ENCODE results near the gene PLXNB3. TPM values are rescaled to one million over a fixed set of nuclear protein-coding genes. Genes with fewer than 3 reads are reported as not detected.

Gene PLXNB3
- total and polyA plus RNA-seq, 12 donors, result 1.1 to 119 (median 41.4) TPM

DNA sequence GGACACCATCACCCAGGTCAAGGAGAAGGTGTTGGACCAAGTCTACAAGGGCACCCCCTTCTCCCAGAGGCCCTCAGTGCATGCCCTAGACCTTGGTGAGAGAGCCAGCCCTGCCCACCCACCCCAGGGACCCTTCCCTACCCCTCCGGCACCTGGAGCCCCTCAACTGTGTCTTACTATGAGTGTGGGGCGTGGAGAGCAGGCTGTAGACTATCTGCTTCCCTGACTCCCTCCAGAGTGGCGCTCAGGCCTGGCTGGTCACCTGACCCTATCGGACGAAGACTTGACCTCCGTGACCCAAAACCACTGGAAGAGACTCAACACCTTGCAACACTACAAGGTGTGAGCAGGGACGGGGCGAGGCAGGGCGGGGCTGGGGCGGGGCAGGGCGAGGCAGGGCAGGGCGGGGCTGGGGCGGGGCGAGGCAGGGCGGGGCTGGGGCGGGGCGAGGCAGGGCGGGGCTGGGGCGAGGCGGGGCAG lies 12.1 kb downstream of the PLXNB3 start:
- Histone ChIP-seq H3K27ac (no peak overlapping the region), H3K4me1 (replicated peaks in 1 of 2) (peaks cover 0 to 5% of the 10 kb centered on the region in 2 donors), H3K36me3 (replicated peaks in 1 of 2) (peaks cover 0 to 10% of the 10 kb centered on the region in 2 donors), H3K27me3 (no peaks in the 10 kb centered on the region), H3K9me3 (replicated peaks in 1 of 3) (no peaks in the 10 kb centered on the region), H3K4me3 (no peak overlapping the region)
- 84 to 87% (median 86%) methylated on average over 1 to 16 of the region's 20 CpGs; no CpG with 5 or more reads in 1 of the 4 donors for WGBS, 4 donors
- no peak for DNase-seq
- TF ChIP-seq, protein P1, sequence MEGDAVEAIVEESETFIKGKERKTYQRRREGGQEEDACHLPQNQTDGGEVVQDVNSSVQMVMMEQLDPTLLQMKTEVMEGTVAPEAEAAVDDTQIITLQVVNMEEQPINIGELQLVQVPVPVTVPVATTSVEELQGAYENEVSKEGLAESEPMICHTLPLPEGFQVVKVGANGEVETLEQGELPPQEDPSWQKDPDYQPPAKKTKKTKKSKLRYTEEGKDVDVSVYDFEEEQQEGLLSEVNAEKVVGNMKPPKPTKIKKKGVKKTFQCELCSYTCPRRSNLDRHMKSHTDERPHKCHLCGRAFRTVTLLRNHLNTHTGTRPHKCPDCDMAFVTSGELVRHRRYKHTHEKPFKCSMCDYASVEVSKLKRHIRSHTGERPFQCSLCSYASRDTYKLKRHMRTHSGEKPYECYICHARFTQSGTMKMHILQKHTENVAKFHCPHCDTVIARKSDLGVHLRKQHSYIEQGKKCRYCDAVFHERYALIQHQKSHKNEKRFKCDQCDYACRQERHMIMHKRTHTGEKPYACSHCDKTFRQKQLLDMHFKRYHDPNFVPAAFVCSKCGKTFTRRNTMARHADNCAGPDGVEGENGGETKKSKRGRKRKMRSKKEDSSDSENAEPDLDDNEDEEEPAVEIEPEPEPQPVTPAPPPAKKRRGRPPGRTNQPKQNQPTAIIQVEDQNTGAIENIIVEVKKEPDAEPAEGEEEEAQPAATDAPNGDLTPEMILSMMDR (IDR thresholded peaks at IDR 0.05), result no peak
- TF ChIP-seq POLR2A (IDR thresholded peaks at IDR 0.05), result no peak
- intact Hi-C loops (cut with DNase I), result no loop called here

DNA sequence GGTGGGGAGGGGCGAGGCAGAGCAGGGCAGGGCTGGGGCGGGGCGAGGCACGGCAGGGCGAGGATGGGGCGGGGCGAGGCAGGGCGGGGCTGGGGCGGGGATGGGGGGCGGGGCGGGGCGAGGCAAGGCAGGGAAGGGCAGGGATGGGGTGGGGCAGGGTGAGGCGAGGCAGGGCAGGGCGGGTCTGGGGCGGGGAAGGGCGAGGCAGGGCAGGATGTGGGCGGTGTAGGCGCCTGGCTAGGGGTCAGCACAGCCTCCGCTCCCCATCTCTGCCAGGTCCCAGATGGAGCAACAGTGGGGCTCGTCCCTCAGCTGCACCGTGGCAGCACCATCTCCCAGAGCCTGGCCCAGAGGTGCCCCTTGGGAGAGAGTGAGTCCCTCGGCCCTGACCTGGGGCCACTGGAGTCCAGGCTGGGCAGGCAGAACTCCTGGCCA lies 12.6 kb downstream of the PLXNB3 start:
- Histone ChIP-seq H3K4me1 (replicated peaks in 1 of 2) (peaks cover 0 to 5% of the 10 kb centered on the region in 2 donors), H3K4me3 (no peak overlapping the region), H3K27ac (no peak overlapping the region), H3K27me3 (no peaks in the 10 kb centered on the region), H3K9me3 (replicated peaks in 1 of 3) (no peaks in the 10 kb centered on the region), H3K36me3 (replicated peaks in 1 of 2) (peaks cover 0 to 6% of the 10 kb centered on the region in 2 donors)
- WGBS, 4 donors, result 85 to 91% (median 89%) methylated on average over 4 to 10 of the region's 22 CpGs
- TF ChIP-seq, protein P1 (IDR thresholded peaks at IDR 0.05), result no peak
- no peak for TF ChIP-seq POLR2A (IDR thresholded peaks at IDR 0.05)
- intact Hi-C loops (cut with DNase I), result no loop called here
- no peak for DNase-seq

DNA sequence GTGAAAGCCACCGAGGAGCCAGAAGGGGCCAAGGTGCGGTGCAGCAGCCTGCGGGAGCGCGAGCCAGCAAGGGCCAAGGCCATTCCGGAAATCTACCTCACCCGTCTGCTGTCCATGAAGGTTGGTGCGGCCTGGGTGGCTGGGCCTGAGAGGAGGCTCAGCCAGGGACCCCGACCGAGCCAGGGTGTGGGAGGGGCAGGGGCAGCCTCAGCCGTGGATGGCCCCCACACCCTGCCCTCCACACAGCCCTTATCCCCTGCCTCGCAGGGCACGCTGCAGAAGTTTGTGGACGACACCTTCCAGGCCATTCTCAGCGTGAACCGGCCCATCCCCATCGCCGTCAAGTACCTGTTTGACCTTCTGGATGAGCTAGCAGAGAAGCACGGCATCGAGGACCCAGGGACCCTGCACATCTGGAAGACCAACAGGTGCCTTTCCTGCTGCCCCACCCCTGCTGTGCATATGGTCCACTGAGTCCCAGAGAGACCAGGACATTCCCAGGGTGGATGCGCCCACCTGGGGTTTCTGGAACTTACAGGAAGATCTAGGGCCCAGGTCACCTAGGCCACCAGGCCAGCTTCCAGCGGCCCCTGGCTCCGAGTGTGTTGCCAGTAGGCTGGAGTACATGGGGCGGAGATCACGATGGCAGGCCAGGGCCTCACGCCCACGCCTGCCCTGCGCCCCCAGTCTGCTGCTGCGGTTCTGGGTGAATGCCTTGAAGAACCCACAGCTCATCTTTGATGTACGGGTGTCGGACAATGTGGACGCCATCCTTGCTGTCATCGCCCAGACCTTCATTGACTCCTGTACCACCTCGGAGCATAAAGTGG lies 13.4 kb downstream of the PLXNB3 start:
- TF ChIP-seq, protein P1 (IDR thresholded peaks at IDR 0.05), result no peak
- TF ChIP-seq POLR2A (IDR thresholded peaks at IDR 0.05), result no peak
- WGBS, 4 donors, result 88 to 92% (median 89%) methylated on average over 7 to 34 of the region's 34 CpGs
- peaks cover 0 to 6% of the 10 kb centered on the region in 2 donors for H3K36me3 ChIP-seq (replicated peaks in 1 of 2)
- H3K9me3 ChIP-seq (replicated peaks in 1 of 3), result no peaks in the 10 kb centered on the region
- no peak overlapping the region for H3K4me3 ChIP-seq
- no peak overlapping the region for H3K27ac ChIP-seq
- H3K4me1 ChIP-seq (replicated peaks in 1 of 2), result peaks cover 0 to 5% of the 10 kb centered on the region in 2 donors
- H3K27me3 ChIP-seq, result no peaks in the 10 kb centered on the region
- no peak for DNase-seq
- intact Hi-C loops (cut with DNase I), result no loop called here

DNA sequence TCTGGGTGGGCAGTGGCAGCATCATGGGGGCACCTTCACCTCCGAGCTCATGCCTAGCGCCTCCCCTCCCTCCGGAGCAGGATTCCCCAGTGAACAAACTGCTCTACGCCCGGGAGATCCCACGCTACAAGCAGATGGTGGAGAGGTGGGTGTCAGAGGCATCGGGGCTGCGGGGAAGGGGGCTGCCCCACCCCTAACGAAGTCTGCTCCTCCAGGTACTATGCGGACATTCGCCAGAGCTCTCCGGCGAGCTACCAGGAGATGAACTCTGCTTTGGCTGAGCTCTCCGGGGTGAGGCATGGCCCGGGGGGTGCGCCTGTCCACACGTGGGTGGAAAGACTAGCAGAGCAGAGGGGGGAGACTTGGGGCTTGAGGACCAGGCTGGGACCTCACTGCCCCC lies 14.1 kb downstream of the PLXNB3 start:
- Histone ChIP-seq H3K27me3 (no peaks in the 10 kb centered on the region), H3K9me3 (replicated peaks in 1 of 3) (no peaks in the 10 kb centered on the region), H3K36me3 (replicated peaks in 1 of 2) (peaks cover 0 to 6% of the 10 kb centered on the region in 2 donors), H3K4me3 (no peak overlapping the region), H3K4me1 (replicated peaks in 1 of 2) (peaks cover 0 to 5% of the 10 kb centered on the region in 2 donors), H3K27ac (no peak overlapping the region)
- 63 to 85% (median 77%) methylated on average over 9 to 17 of the region's 17 CpGs for WGBS, 4 donors
- no peak for DNase-seq
- no peak for TF ChIP-seq POLR2A (IDR thresholded peaks at IDR 0.05)
- TF ChIP-seq, protein P1 (IDR thresholded peaks at IDR 0.05), result no peak
- intact Hi-C loops (cut with DNase I), result no loop called here

Data from adrenal gland (tissue), 12 donors.